ENCODE measurements around the gene RPTN. TPM values are rescaled to one million over a fixed set of nuclear protein-coding genes. Genes with fewer than 3 reads are reported as not detected.

The RPTN gene
- total RNA-seq, 1 experiment from 2014 or later = not detected

- H3K79me2 ChIP-seq (ENCODE audit: insufficient read depth, low read length) = no peaks in the 10 kb centered on the region
- H3K9me3 ChIP-seq (ENCODE audit: control insufficient read depth in 1 of 2, insufficient read depth in 1 of 2, low read depth in 1 of 2, low read length in 2 of 2) = no peaks in the 10 kb centered on the region
- POLR2A ChIA-PET = no interaction called here
- CTCF ChIA-PET = interaction anchor here (0.9 kb wide), 1 partner anchor 9 kb away, joined by 3 read pairs; no protein-coding TSS in a partner anchor
- H2AFZ ChIP-seq (ENCODE audit: low read depth, low read length, poor library complexity, severe bottlenecking) = no peak overlapping the region
- H3K27ac ChIP-seq (ENCODE audit: low read depth, low read length) = no peak overlapping the region
- no peak for ATAC-seq
- peaks cover 30 to 52% of the 10 kb centered on the region in 2 experiments for H3K4me1 ChIP-seq (ENCODE audit: control insufficient read depth in 1 of 2, insufficient read depth in 2 of 2, low read length in 2 of 2)
- no peaks in the 10 kb centered on the region for H3K9me2 ChIP-seq (ENCODE audit: insufficient read depth)
- H3K4me2 ChIP-seq (ENCODE audit: low read length) = no peak overlapping the region
- RAD21 ChIA-PET (ENCODE audit: low non-redundant PET in 1 of 2, low total read pairs in 2 of 2, uncharacterized antibody in 2 of 2, unreplicated experiment in 2 of 2) = no interaction called here
- TF ChIP-seq POLR2AphosphoS5 (IDR thresholded peaks at IDR 0.05; ENCODE audit: low read depth, low read length) = no peak
- no peak for TF ChIP-seq RAD21 (IDR thresholded peaks at IDR 0.05; ENCODE audit: low read depth)
- TF ChIP-seq FOSL1 (IDR thresholded peaks at IDR 0.05; ENCODE audit: low read depth) = no peak
- TF ChIP-seq CBX3 (IDR thresholded peaks at IDR 0.05; ENCODE audit: low read depth) = no peak
- no peak for TF ChIP-seq POLR2A (IDR thresholded peaks at IDR 0.05; ENCODE audit: borderline replicate concordance, extremely low read depth, insufficient read depth, insufficient read length)
- TF ChIP-seq ZFX (IDR thresholded peaks at IDR 0.05) = no peak
- no peak for TF ChIP-seq SIN3A (IDR thresholded peaks at IDR 0.05; ENCODE audit: low read depth)
- H3K4me3 ChIP-seq (replicated peaks in 1 of 2; ENCODE audit: low read depth in 1 of 2, low read length in 2 of 2) = no peak overlapping the region
- H4K20me1 ChIP-seq (ENCODE audit: insufficient read depth) = no peaks in the 10 kb centered on the region
- BruUV-seq (replicated peaks) = no TSS peak
- intact Hi-C loops (cut with micrococcal nuclease) = no loop called here
- H3K36me3 ChIP-seq (ENCODE audit: control insufficient read depth in 1 of 2, insufficient read depth in 2 of 2, low read length in 2 of 2) = no peaks in the 10 kb centered on the region
- peaks cover 2% of the 10 kb centered on the region; the same call in 1 of the 2 replicates for H3K27me3 ChIP-seq (ENCODE audit: insufficient read depth, low read length)
- H3K9ac ChIP-seq (ENCODE audit: low read length) = no peak overlapping the region
- no peak for DNase-seq (ENCODE audit: low read depth, low spot score)
Observed at GRCh38 chr1:152164517-152165136, 5.6 kb upstream of the RPTN start.

GRCh38 chr1:152162792-152163463, 3.9 kb upstream of the RPTN start:
- Histone ChIP-seq H2AFZ (ENCODE audit: low read depth, low read length, poor library complexity, severe bottlenecking) (no peak overlapping the region), H3K4me1 (ENCODE audit: control insufficient read depth in 1 of 2, insufficient read depth in 2 of 2, low read length in 2 of 2) (peaks cover 19 to 35% of the 10 kb centered on the region in 2 experiments), H3K4me2 (ENCODE audit: low read length) (peak overlapping the region; percentile 55), H3K9ac (ENCODE audit: low read length) (no peak overlapping the region), H3K9me2 (ENCODE audit: insufficient read depth) (no peaks in the 10 kb centered on the region), H3K27ac (ENCODE audit: low read depth, low read length) (no peak overlapping the region), H3K36me3 (ENCODE audit: control insufficient read depth in 1 of 2, insufficient read depth in 2 of 2, low read length in 2 of 2) (no peaks in the 10 kb centered on the region), H3K79me2 (ENCODE audit: insufficient read depth, low read length) (no peaks in the 10 kb centered on the region), H3K9me3 (ENCODE audit: control insufficient read depth in 1 of 2, insufficient read depth in 1 of 2, low read depth in 1 of 2, low read length in 2 of 2) (no peaks in the 10 kb centered on the region), H3K27me3 (ENCODE audit: insufficient read depth, low read length) (no peaks in the 10 kb centered on the region), H3K4me3 (replicated peaks in 1 of 2; ENCODE audit: low read depth in 1 of 2, low read length in 2 of 2) (no peak overlapping the region), H4K20me1 (ENCODE audit: insufficient read depth) (no peaks in the 10 kb centered on the region)
- ChIA-PET RAD21 (ENCODE audit: low non-redundant PET in 1 of 2, low total read pairs in 2 of 2, uncharacterized antibody in 2 of 2, unreplicated experiment in 2 of 2) (no interaction called here), CTCF (interaction anchor here (1.9 kb wide), 1 partner anchor 110 kb away, joined by 6 read pairs; no protein-coding TSS in a partner anchor), POLR2A (no interaction called here)
- intact Hi-C loops (cut with micrococcal nuclease) = no loop called here
- TF ChIP-seq ATF3 (IDR thresholded peaks at IDR 0.05) (no peak), CBX3 (IDR thresholded peaks at IDR 0.05; ENCODE audit: low read depth) (peak; percentile 48; the same call in 1 of the 2 replicates), FOSL1 (IDR thresholded peaks at IDR 0.05; ENCODE audit: low read depth) (peak; percentile 52; the same call in 1 of the 2 replicates), CEBPB (IDR thresholded peaks at IDR 0.05; ENCODE audit: low read depth) (peak; percentile 64), JUND (IDR thresholded peaks at IDR 0.05) (peak; percentile 31; the same call in 1 of the 2 replicates), EZH2 (IDR thresholded peaks at IDR 0.05) (no peak), RAD21 (IDR thresholded peaks at IDR 0.05; ENCODE audit: low read depth) (no peak), SP1 (IDR thresholded peaks at IDR 0.05; ENCODE audit: low read depth) (peak; percentile 55; the same call in 1 of the 2 replicates), CTCF (IDR thresholded peaks at IDR 0.05 in 2 of 3, conservative IDR thresholded peaks at IDR 0.05 in 1 of 3; ENCODE audit: borderline replicate concordance in 1 of 3, insufficient read depth in 1 of 3, low read depth in 2 of 3, low read length in 2 of 3) (peak in 1 of 3 experiments; percentile 6; a peak in 2 of 6 replicates), ZFX (IDR thresholded peaks at IDR 0.05) (no peak)
- BruUV-seq (replicated peaks) = no TSS peak
- peak; percentile 72 for ATAC-seq
- peak; percentile 34 for DNase-seq (ENCODE audit: low read depth, low spot score)
